Spleen (tissue), 11 donors: ENCODE data around the gene HJV. TPM values are rescaled to one million over a fixed set of nuclear protein-coding genes. Genes with fewer than 3 reads are reported as not detected.

Experiments
- DNase-seq: peaks from one replicate; pipeline ENCODE4 v3.0.0-alpha.2; 2020
- H3K27ac ChIP-seq, 8 donors: fragments of 200-600 bp; sonication (generic) in 7 of 8; 1 replicate in 4 of 8; 2 replicates in 4 of 8; pipeline versions ENCODE4 v1.5.0 to v1.8.0; 2016 to 2021; ENCODE audit warnings: inconsistent platforms in 4 of 8, mild to moderate bottlenecking in 4 of 8, moderate library complexity in 1 of 8
- H3K27me3 ChIP-seq, 7 donors: fragments of 200-600 bp; sonication (generic) in 6 of 7; replicated peaks in 1 of 7; 1 replicate in 4 of 7; 2 replicates in 3 of 7; pipeline versions ENCODE4 v1.5.0 to v1.8.0; 2016 to 2021; ENCODE audit warnings: inconsistent platforms in 3 of 7, mild to moderate bottlenecking in 1 of 7
- H3K36me3 ChIP-seq, 6 donors: fragments of 200-600 bp; sonication (generic) in 5 of 6; 1 replicate in 4 of 6; 2 replicates in 2 of 6; pipeline versions ENCODE4 v1.5.0 to v1.8.0; 2016 to 2021; ENCODE audit warnings: inconsistent platforms in 2 of 6
- H3K4me1 ChIP-seq, 6 donors: fragments of 200-600 bp; sonication (generic) in 5 of 6; 1 replicate in 3 of 6; 2 replicates in 3 of 6; pipeline versions ENCODE4 v1.5.0 to v1.8.0; 2016 to 2021; ENCODE audit warnings: inconsistent platforms in 3 of 6
- H3K4me3 ChIP-seq, 8 donors: fragments of 200-600 bp; sonication (generic) in 7 of 8; 1 replicate in 4 of 8; 2 replicates in 4 of 8; pipeline versions ENCODE4 v1.5.0 to v1.8.0; 2016 to 2021; ENCODE audit warnings: inconsistent platforms in 4 of 8, mild to moderate bottlenecking in 4 of 8, moderate library complexity in 2 of 8
- H3K9me3 ChIP-seq, 8 donors: fragments of 200-600 bp; sonication (generic) in 7 of 8; 1 replicate in 4 of 8; 2 replicates in 4 of 8; pipeline versions ENCODE4 v1.5.0 to v1.8.0; 2016 to 2021; ENCODE audit warnings: inconsistent platforms in 4 of 8
- CTCF ChIP-seq, 11 experiments: fragments of 200-600 bp in 7 of 11; fragments of 450-650 bp in 4 of 11; sonication (generic) in 4 of 11; IDR thresholded peaks in 8 of 11; conservative IDR thresholded peaks in 3 of 11; 1 replicate in 7 of 11; 2 replicates in 4 of 11; pipeline versions ENCODE4 v1.4.0 to v1.8.0; 2016 to 2021; ENCODE audit warnings: antibody characterized with exemption in 11 of 11, inconsistent platforms in 4 of 11, mild to moderate bottlenecking in 1 of 11
- POLR2A ChIP-seq, 3 donors: fragments of 450-650 bp; IDR thresholded peaks; one replicate each; pipeline ENCODE4 v1.5.1; 2017; ENCODE audit warnings: antibody characterized with exemption in 3 of 3, mild to moderate bottlenecking in 1 of 3
- POLR2AphosphoS5 ChIP-seq, 3 donors: sonication (generic); formaldehyde crosslinking; IDR thresholded peaks; one replicate each; pipeline ENCODE4 v1.5.1; 2017; ENCODE audit warnings: antibody characterized with exemption in 3 of 3
- WGBS, 5 donors: extraction: QIAGEN DNeasy Blood & Tissue Kit in 3 of 5; methylation state at CpG; one replicate each; pipeline versions ENCODE4 v1.1.5 to v1.1.7; 2013 to 2018; 5-methylcytosine and 5-hydroxymethylcytosine counted together
- intact Hi-C: fragments of 100-400 bp; cut with DNase I; formaldehyde crosslinking; loops from one replicate; pipeline ENCODE4 v1.15.0; 2023; ENCODE audit warnings: low total_unique reads
- polyA plus RNA-seq, 3 donors: library from polyadenylated mRNA; stranded (reverse); fragments of 200-250 nt; gene quantifications; one replicate each; pipeline ENCODE4 v1.2.1, GENCODE V29; 2013
- total RNA-seq, 7 donors: library from RNA; depleted of rRNA in 3 of 7; stranded (reverse); fragments of >200 nt in 3 of 7; fragmentation: NEBNext Ultra II Directional in 4 of 7; extraction: Animal tissue kit (Norgen Biotek cat#: 25700) in 4 of 7; gene quantifications; one replicate each; pipeline versions ENCODE4 v1.1.0 to v1.2.1, GENCODE V29; 2016 to 2021
- donor health status: healthy with polysubstance abuse.
- donor health status: DM: no; HTN: no; CAD: no; lungs with moderate emphysema.
- donor health status: DM: no; HTN: no; CAD: no.
- donor health status: Bipolar disorder and iron deficiency.
- donor health status: healthy.
- donor health status: DM: no; HTN: no; CAD: no.
- donor health status: DM: yes; HTN: yes; CAD: no.

HJV gene
- total and polyA plus RNA-seq, 10 donors = not detected

- Histone ChIP-seq H3K27me3 (no peaks in the 10 kb centered on the region), H3K27ac (peak overlapping the region; percentile 93 to 100 (median 99)), H3K4me1 (peaks cover 19 to 73% (median 54%) of the 10 kb centered on the region in 6 donors), H3K4me3 (peak overlapping the region; percentile 86 to 100 (median 95)), H3K9me3 (no peaks in the 10 kb centered on the region), H3K36me3 (peaks cover 21 to 43% (median 35%) of the 10 kb centered on the region in 6 donors)
- no peak for TF ChIP-seq POLR2AphosphoS5 (IDR thresholded peaks at IDR 0.05)
- 40 to 59% (median 49%) methylated on average over 5 of the region's 5 CpGs for WGBS, 5 donors
- no peak for DNase-seq
- intact Hi-C loops = no loop called here
These were observed 28.4 kb downstream of the HJV start for GRCh38 chr1:145992958-145993617.

- TF ChIP-seq CTCF (IDR thresholded peaks at IDR 0.05 in 8 of 11, conservative IDR thresholded peaks at IDR 0.05 in 3 of 11) = no peak
- TF ChIP-seq POLR2AphosphoS5 (IDR thresholded peaks at IDR 0.05) = peak in 2 of 3 donors; percentile 24 to 98
- TF ChIP-seq POLR2A (IDR thresholded peaks at IDR 0.05) = peak in 2 of 3 donors; percentile 57 to 88
- DNase-seq = no peak
- no peaks in the 10 kb centered on the region for H3K27me3 ChIP-seq
- peak overlapping the region; percentile 93 to 100 (median 99) for H3K27ac ChIP-seq
- peaks cover 19 to 73% (median 56%) of the 10 kb centered on the region in 6 donors for H3K4me1 ChIP-seq
- no peaks in the 10 kb centered on the region for H3K9me3 ChIP-seq
- intact Hi-C loops = no loop called here
- H3K36me3 ChIP-seq = peaks cover 21 to 43% (median 35%) of the 10 kb centered on the region in 6 donors
- peak overlapping the region; percentile 86 to 100 (median 95) for H3K4me3 ChIP-seq
- 42 to 60% (median 52%) methylated on average over 1 of the region's 1 CpG for WGBS, 5 donors
These were observed 29.0 kb downstream of the HJV start for GRCh38 chr1:145992502-145992936.

GRCh38 chr1:145991735-145992412, 29.7 kb downstream of the HJV start:
- Histone ChIP-seq H3K27me3 (no peaks in the 10 kb centered on the region), H3K9me3 (no peaks in the 10 kb centered on the region), H3K27ac (peak overlapping the region; percentile 93 to 100 (median 99)), H3K4me1 (peaks cover 19 to 73% (median 60%) of the 10 kb centered on the region in 6 donors), H3K36me3 (peaks cover 21 to 43% (median 35%) of the 10 kb centered on the region in 6 donors), H3K4me3 (peak overlapping the region; percentile 86 to 100 (median 95))
- 78 to 85% (median 81%) methylated on average over 10 of the region's 10 CpGs for WGBS, 5 donors
- intact Hi-C loops = no loop called here
- DNase-seq = no peak
- TF ChIP-seq CTCF (IDR thresholded peaks at IDR 0.05 in 8 of 11, conservative IDR thresholded peaks at IDR 0.05 in 3 of 11) (no peak), POLR2A (IDR thresholded peaks at IDR 0.05) (peak; percentile 21 to 70 (median 47)), POLR2AphosphoS5 (IDR thresholded peaks at IDR 0.05) (peak in 2 of 3 donors; percentile 24 to 99)

GRCh38 chr1:145990249-145990855, 31.2 kb downstream of the HJV start:
- Histone ChIP-seq H3K36me3 (peaks cover 21 to 38% (median 33%) of the 10 kb centered on the region in 6 donors), H3K27ac (peak overlapping the region; percentile 46 to 100 (median 99)), H3K4me3 (peak overlapping the region in 2 of 8 donors; percentile 0 to 100), H3K4me1 (peaks cover 27 to 88% (median 73%) of the 10 kb centered on the region in 6 donors), H3K27me3 (no peaks in the 10 kb centered on the region), H3K9me3 (no peaks in the 10 kb centered on the region)
- no peak for DNase-seq
- intact Hi-C loops = no loop called here
- WGBS, 5 donors = 82 to 89% (median 86%) methylated on average over 7 of the region's 7 CpGs
- TF ChIP-seq POLR2AphosphoS5 (IDR thresholded peaks at IDR 0.05) = peak in 2 of 3 donors; percentile 76 to 96
- TF ChIP-seq POLR2A (IDR thresholded peaks at IDR 0.05) = peak in 2 of 3 donors; percentile 30 to 44
- TF ChIP-seq CTCF (IDR thresholded peaks at IDR 0.05 in 8 of 11, conservative IDR thresholded peaks at IDR 0.05 in 3 of 11) = peak in 1 of 11 experiments; percentile 6
